ENCODE data around the gene MFAP2.

The MFAP2 gene

DNA sequence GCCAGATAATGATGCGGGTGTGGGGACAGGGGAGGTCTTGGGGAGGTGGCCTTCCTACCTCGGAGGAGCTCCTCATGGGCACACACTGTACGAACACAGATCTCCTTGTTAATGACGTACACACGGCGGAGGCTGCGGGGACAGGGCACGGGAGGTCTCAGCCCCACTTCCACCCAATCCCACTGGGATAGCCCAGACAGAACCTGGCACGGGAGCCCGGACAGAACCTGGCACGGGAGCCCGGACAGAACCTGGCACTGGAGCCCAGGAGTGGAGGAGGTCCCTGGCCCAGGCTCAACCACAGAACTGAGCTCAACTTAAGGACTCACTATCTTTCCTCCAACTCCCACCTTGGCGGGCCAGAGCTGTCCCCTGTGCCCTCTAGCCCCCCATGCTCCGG, 5.2 kb downstream of the MFAP2 start:
- no peak overlapping the region for H3K9ac ChIP-seq (ENCODE audit: low read length in 5 of 5)
- no peak overlapping the region for H3K4me3 ChIP-seq (ENCODE audit: low read depth in 1 of 5, low read length in 5 of 5)
- peaks cover 0 to 27% (median 24%) of the 10 kb centered on the region in 5 donors for H3K4me1 ChIP-seq (ENCODE audit: control insufficient read depth in 5 of 5, insufficient read depth in 5 of 5, low read length in 5 of 5)
- H3K27me3 ChIP-seq (ENCODE audit: control insufficient read depth in 5 of 5, insufficient read depth in 4 of 5, low read length in 5 of 5), result peaks cover 0 to 4% (median 0%) of the 10 kb centered on the region in 5 donors
- no peaks in the 10 kb centered on the region for H3K9me3 ChIP-seq (ENCODE audit: control insufficient read depth in 5 of 5, low read length in 5 of 5)
- no peak overlapping the region for H3K27ac ChIP-seq (ENCODE audit: low read depth, low read length)
- peaks cover 0 to 14% (median 11%) of the 10 kb centered on the region in 5 donors for H3K36me3 ChIP-seq (ENCODE audit: control insufficient read depth in 5 of 5, insufficient read depth in 5 of 5, low read length in 5 of 5)

DNA sequence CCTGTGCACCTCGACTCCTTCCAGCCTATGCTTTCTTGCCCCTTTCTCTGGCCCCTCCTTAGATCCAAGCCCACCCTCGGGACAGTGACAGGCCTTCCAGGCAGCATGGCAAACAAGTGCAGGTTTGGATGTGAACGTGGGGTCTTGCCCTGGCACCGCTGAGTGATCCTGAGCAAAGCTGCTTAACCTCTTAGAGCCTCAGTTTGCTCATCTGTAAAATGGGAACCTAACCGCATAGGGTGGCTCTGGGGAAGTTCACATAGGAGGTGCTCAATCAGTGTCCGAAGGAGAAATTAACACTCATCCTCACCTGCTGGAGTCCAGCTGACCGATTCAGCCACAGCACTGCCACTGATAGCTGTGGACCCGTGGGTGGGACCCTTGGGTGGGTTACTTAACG, 7.2 kb downstream of the MFAP2 start:
- H3K4me1 ChIP-seq (ENCODE audit: control insufficient read depth in 5 of 5, insufficient read depth in 5 of 5, low read length in 5 of 5), result peaks cover 0 to 13% (median 9%) of the 10 kb centered on the region in 5 donors

DNA sequence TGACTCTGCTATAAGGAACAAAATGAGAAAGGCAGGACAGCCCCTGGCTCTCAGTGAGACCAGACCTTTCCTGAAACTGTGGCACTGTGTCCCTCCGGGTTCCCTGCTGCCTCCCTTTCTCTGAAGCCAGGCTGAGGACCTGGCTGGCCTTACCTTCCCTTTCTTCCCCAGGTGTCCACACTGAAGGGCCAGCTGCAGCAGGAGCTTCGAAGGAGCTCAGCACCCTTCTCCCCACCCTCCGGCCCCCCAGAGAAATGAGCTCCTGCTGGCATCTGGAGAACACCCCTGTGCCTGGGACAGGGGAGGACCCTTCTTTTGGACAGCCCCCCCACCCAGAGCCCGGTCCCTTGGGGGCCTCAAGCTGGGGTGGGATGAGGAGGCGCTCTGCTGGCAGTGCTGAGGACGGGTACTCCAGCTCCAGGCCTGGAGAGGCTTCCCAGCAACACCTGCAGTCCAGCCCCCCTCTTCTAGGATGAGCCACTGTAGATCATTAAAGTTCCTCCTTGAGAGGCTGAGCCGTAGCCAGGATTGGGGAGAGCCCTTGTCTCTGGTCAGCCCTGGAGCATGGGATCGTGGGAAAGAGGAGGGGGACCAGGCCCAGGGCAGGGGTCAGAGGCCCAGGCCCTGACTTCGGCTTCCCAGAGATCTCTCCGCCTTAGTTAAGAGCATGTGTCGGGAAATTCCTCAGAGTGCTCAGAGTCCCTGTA, 8.1 kb downstream of the MFAP2 start:
- Histone ChIP-seq H3K36me3 (ENCODE audit: control insufficient read depth in 5 of 5, insufficient read depth in 5 of 5, low read length in 5 of 5) (peaks cover 0 to 41% (median 22%) of the 10 kb centered on the region in 5 donors), H3K4me1 (ENCODE audit: control insufficient read depth in 5 of 5, insufficient read depth in 5 of 5, low read length in 5 of 5) (peaks cover 0 to 10% (median 7%) of the 10 kb centered on the region in 5 donors), H3K27ac (ENCODE audit: low read depth, low read length) (no peak overlapping the region), H3K27me3 (ENCODE audit: control insufficient read depth in 5 of 5, insufficient read depth in 4 of 5, low read length in 5 of 5) (no peaks in the 10 kb centered on the region), H3K9ac (ENCODE audit: low read length in 5 of 5) (peak overlapping the region in 1 of 5 donors; percentile 23), H3K4me3 (ENCODE audit: low read depth in 1 of 5, low read length in 5 of 5) (no peak overlapping the region), H3K9me3 (ENCODE audit: control insufficient read depth in 5 of 5, low read length in 5 of 5) (no peaks in the 10 kb centered on the region)

More for the DNA sequence above, 7.2 kb downstream of the MFAP2 start:
- H3K27me3 ChIP-seq (ENCODE audit: control insufficient read depth in 5 of 5, insufficient read depth in 4 of 5, low read length in 5 of 5), result no peaks in the 10 kb centered on the region
- H3K9me3 ChIP-seq (ENCODE audit: control insufficient read depth in 5 of 5, low read length in 5 of 5), result no peaks in the 10 kb centered on the region
- no peak overlapping the region for H3K9ac ChIP-seq (ENCODE audit: low read length in 5 of 5)
- no peak overlapping the region for H3K27ac ChIP-seq (ENCODE audit: low read depth, low read length)
- no peak overlapping the region for H3K4me3 ChIP-seq (ENCODE audit: low read depth in 1 of 5, low read length in 5 of 5)
- peaks cover 0 to 32% (median 19%) of the 10 kb centered on the region in 5 donors for H3K36me3 ChIP-seq (ENCODE audit: control insufficient read depth in 5 of 5, insufficient read depth in 5 of 5, low read length in 5 of 5)

DNA sequence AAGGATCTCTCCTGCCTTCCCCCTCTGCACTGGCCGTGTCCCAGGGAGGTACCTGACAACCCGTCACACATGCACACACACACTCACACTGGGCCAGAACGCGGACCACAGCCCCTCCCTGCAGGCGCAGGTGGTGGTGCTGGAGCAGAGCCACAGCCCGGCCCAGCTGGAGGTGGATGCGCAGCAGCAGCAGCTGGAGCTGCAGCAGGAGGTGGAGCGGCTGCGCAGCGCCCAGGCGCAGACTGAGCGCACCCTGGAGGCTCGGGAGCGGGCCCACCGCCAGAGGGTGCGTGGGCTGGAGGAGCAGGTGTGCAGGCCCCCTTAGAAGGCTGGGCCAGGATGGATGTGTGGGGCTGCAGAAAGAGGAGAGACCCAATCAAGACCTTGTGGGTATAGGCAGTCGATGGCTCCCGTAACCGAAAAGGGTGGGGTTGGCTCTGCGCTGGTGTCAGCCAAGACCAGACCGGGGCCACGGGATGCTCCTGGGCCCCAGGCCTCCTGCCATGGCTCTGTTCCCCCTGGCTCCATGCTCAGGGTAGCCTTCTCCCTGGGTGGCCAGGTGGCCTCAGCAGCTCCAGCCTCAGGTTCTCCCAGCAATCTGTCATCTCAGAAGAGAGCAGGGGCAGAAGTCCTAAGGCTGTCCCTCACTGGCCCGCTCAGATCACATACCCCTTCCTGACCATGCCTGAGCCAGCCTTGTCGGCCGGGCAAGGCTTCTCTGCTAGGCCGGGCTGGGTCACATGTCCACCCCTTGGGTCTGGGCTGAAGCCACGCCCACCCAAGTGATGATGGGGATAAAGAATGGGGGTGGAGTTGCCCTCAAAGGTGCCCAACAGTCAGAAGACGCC, 8.9 kb downstream of the MFAP2 start:
- peaks cover 0 to 17% (median 7%) of the 10 kb centered on the region in 5 donors for H3K4me1 ChIP-seq (ENCODE audit: control insufficient read depth in 5 of 5, insufficient read depth in 5 of 5, low read length in 5 of 5)
- H3K4me3 ChIP-seq (ENCODE audit: low read depth in 1 of 5, low read length in 5 of 5), result no peak overlapping the region
- no peaks in the 10 kb centered on the region for H3K27me3 ChIP-seq (ENCODE audit: control insufficient read depth in 5 of 5, insufficient read depth in 4 of 5, low read length in 5 of 5)
- peaks cover 0 to 48% (median 25%) of the 10 kb centered on the region in 5 donors for H3K36me3 ChIP-seq (ENCODE audit: control insufficient read depth in 5 of 5, insufficient read depth in 5 of 5, low read length in 5 of 5)
- H3K9ac ChIP-seq (ENCODE audit: low read length in 5 of 5), result no peak overlapping the region
- H3K27ac ChIP-seq (ENCODE audit: low read depth, low read length), result no peak overlapping the region
- no peaks in the 10 kb centered on the region for H3K9me3 ChIP-seq (ENCODE audit: control insufficient read depth in 5 of 5, low read length in 5 of 5)

DNA sequence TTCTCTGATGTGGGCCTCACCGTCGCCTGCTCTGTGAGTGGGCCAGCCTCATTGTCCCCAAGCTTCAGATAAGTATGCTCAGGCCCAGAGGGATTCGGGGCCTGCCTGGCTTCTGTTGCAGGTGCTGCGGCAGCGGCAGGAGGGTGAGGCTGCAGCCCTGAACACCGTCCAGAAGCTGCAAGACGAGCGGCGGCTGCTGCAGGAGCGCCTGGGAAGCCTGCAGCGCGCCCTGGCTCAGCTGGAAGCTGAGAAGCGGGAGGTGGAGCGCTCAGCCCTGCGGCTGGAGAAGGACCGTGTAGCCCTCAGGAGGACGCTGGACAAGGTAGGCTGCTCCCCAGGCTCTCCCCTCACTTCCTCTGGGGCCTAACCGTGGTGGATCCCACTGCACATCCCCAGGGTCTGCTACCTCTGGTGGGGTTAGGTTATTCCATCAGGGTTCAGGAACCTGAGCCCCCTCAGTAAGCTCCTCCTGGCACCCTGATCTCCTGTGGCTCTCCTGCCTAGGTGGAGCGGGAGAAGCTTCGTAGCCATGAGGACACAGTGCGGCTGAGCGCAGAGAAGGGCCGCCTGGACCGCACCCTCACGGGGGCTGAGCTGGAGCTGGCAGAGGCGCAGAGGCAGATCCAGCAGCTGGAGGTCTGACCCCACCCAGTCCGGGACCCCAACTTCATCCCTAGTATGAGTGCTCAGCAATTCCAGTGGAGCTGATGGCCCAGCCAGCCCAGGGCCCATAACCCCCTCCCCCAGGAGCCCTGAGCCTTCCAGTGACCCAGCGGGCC, 10.1 kb downstream of the MFAP2 start:
- Histone ChIP-seq H3K4me1 (ENCODE audit: control insufficient read depth in 5 of 5, insufficient read depth in 5 of 5, low read length in 5 of 5) (peaks cover 0 to 14% (median 4%) of the 10 kb centered on the region in 5 donors), H3K27ac (ENCODE audit: low read depth, low read length) (no peak overlapping the region), H3K9me3 (ENCODE audit: control insufficient read depth in 5 of 5, low read length in 5 of 5) (no peaks in the 10 kb centered on the region), H3K27me3 (ENCODE audit: control insufficient read depth in 5 of 5, insufficient read depth in 4 of 5, low read length in 5 of 5) (no peaks in the 10 kb centered on the region), H3K4me3 (ENCODE audit: low read depth in 1 of 5, low read length in 5 of 5) (no peak overlapping the region), H3K9ac (ENCODE audit: low read length in 5 of 5) (no peak overlapping the region), H3K36me3 (ENCODE audit: control insufficient read depth in 5 of 5, insufficient read depth in 5 of 5, low read length in 5 of 5) (peaks cover 0 to 60% (median 38%) of the 10 kb centered on the region in 5 donors)

DNA sequence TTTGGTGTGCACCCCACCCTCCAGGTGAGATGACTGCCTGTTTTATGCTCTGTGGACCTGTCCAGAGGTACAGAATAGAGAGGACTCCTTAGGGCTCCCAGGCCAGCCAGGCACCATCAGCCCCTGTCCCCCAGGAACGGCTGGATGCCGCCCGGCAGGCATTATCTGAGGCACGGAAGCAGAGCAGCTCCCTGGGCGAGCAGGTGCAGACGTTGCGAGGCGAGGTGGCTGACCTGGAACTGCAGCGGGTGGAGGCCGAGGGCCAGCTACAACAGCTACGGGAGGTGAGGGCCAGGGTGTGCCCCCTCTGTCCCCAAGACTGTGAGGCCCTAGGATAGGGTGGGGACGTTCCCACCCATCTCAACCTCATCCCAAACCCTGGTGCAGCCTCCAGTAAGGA, 10.8 kb downstream of the MFAP2 start:
- peaks cover 0 to 9% (median 0%) of the 10 kb centered on the region in 5 donors for H3K4me1 ChIP-seq (ENCODE audit: control insufficient read depth in 5 of 5, insufficient read depth in 5 of 5, low read length in 5 of 5)
- H3K9ac ChIP-seq (ENCODE audit: low read length in 5 of 5), result no peak overlapping the region
- H3K27me3 ChIP-seq (ENCODE audit: control insufficient read depth in 5 of 5, insufficient read depth in 4 of 5, low read length in 5 of 5), result no peaks in the 10 kb centered on the region
- no peak overlapping the region for H3K27ac ChIP-seq (ENCODE audit: low read depth, low read length)
- H3K36me3 ChIP-seq (ENCODE audit: control insufficient read depth in 5 of 5, insufficient read depth in 5 of 5, low read length in 5 of 5), result peaks cover 0 to 65% (median 38%) of the 10 kb centered on the region in 5 donors
- no peak overlapping the region for H3K4me3 ChIP-seq (ENCODE audit: low read depth in 1 of 5, low read length in 5 of 5)
- H3K9me3 ChIP-seq (ENCODE audit: control insufficient read depth in 5 of 5, low read length in 5 of 5), result no peaks in the 10 kb centered on the region

DNA sequence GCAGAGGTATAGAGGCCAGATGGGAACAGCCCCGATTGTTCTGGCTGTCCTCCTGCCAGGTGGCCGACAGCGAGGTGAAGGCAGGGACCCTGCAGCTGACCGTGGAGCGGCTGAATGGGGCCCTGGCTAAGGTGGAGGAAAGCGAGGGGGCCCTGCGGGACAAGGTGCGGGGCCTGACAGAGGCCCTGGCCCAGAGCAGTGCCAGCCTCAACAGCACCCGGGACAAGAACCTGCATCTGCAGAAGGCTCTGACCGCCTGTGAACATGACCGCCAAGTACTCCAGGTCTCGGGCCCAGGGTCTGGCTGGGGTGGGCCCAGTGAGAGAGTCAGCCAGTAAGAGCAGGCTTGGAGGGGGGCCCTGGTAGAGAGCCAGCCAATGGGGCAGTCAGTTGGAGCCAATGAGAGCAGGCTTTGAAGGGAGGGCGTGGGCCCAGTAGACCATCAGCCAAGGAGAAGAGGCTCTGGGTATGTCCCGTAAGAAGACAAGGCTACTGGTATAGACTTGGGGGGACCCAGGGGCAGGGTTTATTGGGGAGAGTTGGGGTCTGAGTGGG, 11.3 kb downstream of the MFAP2 start:
- H3K36me3 ChIP-seq (ENCODE audit: control insufficient read depth in 5 of 5, insufficient read depth in 5 of 5, low read length in 5 of 5), result peaks cover 0 to 65% (median 38%) of the 10 kb centered on the region in 5 donors
- no peak overlapping the region for H3K9ac ChIP-seq (ENCODE audit: low read length in 5 of 5)
- no peaks in the 10 kb centered on the region for H3K9me3 ChIP-seq (ENCODE audit: control insufficient read depth in 5 of 5, low read length in 5 of 5)
- no peak overlapping the region for H3K4me3 ChIP-seq (ENCODE audit: low read depth in 1 of 5, low read length in 5 of 5)
- peaks cover 0 to 9% (median 0%) of the 10 kb centered on the region in 5 donors for H3K4me1 ChIP-seq (ENCODE audit: control insufficient read depth in 5 of 5, insufficient read depth in 5 of 5, low read length in 5 of 5)
- H3K27ac ChIP-seq (ENCODE audit: low read depth, low read length), result no peak overlapping the region
- H3K27me3 ChIP-seq (ENCODE audit: control insufficient read depth in 5 of 5, insufficient read depth in 4 of 5, low read length in 5 of 5), result no peaks in the 10 kb centered on the region

DNA sequence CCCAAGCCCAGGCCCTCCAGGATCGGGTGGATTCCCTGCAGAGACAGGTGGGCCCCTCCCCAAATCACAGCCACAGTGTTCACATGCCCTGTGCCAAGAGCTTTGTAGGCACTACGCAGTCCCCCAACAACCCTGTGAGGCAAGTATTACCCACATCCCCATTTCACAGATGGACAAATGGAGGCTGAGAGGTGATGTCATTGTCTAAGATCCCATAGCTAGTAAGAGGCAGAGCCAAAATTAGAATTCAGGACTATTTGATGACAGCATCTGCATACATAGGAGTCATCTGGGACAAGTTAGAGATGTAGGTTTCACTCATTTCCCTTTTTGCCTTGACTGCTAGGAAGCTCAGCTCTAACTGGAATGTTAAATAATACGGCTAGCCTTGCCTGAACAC, 12.0 kb downstream of the MFAP2 start:
- peaks cover 0 to 9% (median 0%) of the 10 kb centered on the region in 5 donors for H3K4me1 ChIP-seq (ENCODE audit: control insufficient read depth in 5 of 5, insufficient read depth in 5 of 5, low read length in 5 of 5)
- peaks cover 0 to 65% (median 38%) of the 10 kb centered on the region in 5 donors for H3K36me3 ChIP-seq (ENCODE audit: control insufficient read depth in 5 of 5, insufficient read depth in 5 of 5, low read length in 5 of 5)
- H3K9ac ChIP-seq (ENCODE audit: low read length in 5 of 5), result no peak overlapping the region

DNA sequence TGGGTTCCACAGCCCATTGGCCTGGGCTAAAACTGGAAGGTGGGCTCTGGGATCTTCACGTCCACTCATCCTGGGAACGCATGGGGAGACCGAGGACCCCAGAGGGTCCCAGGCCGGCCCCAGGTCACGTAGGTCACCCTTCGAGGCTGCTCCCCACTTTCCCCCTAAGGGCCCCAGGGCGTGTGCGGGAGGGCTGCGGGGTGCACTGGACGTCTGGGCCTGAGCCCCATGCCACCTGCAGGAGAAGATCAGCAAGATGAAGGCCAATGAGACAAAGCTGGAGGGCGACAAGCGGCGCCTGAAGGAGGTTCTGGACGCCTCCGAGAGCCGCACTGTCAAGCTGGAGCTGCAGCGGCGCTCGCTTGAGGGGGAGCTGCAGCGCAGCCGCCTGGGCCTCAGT, 12.5 kb downstream of the MFAP2 start:
- H3K27ac ChIP-seq (ENCODE audit: low read depth, low read length), result no peak overlapping the region
- no peaks in the 10 kb centered on the region for H3K9me3 ChIP-seq (ENCODE audit: control insufficient read depth in 5 of 5, low read length in 5 of 5)
- no peak overlapping the region for H3K4me3 ChIP-seq (ENCODE audit: low read depth in 1 of 5, low read length in 5 of 5)
- no peaks in the 10 kb centered on the region for H3K27me3 ChIP-seq (ENCODE audit: control insufficient read depth in 5 of 5, insufficient read depth in 4 of 5, low read length in 5 of 5)
- H3K9ac ChIP-seq (ENCODE audit: low read length in 5 of 5), result no peak overlapping the region
- peaks cover 0 to 65% (median 38%) of the 10 kb centered on the region in 5 donors for H3K36me3 ChIP-seq (ENCODE audit: control insufficient read depth in 5 of 5, insufficient read depth in 5 of 5, low read length in 5 of 5)
- H3K4me1 ChIP-seq (ENCODE audit: control insufficient read depth in 5 of 5, insufficient read depth in 5 of 5, low read length in 5 of 5), result peaks cover 0 to 9% (median 0%) of the 10 kb centered on the region in 5 donors

More for the DNA sequence above, 12.0 kb downstream of the MFAP2 start:
- Histone ChIP-seq H3K27ac (ENCODE audit: low read depth, low read length) (no peak overlapping the region), H3K27me3 (ENCODE audit: control insufficient read depth in 5 of 5, insufficient read depth in 4 of 5, low read length in 5 of 5) (no peaks in the 10 kb centered on the region), H3K4me3 (ENCODE audit: low read depth in 1 of 5, low read length in 5 of 5) (no peak overlapping the region), H3K9me3 (ENCODE audit: control insufficient read depth in 5 of 5, low read length in 5 of 5) (no peaks in the 10 kb centered on the region)

Data from subcutaneous abdominal adipose tissue (tissue), 5 donors.